ENCODE measurements around the gene RASGEF1C.

GRCh38 chr5:180207593-180207992, 1.4 kb downstream of the RASGEF1C start:
- TF ChIP-seq CTCF (IDR thresholded peaks at IDR 0.05; ENCODE audit: insufficient read depth, low read length) (no peak), POLR2AphosphoS5 (IDR thresholded peaks at IDR 0.05; ENCODE audit: low read depth) (no peak), REST (IDR thresholded peaks at IDR 0.05; ENCODE audit: insufficient replicate concordance, low read depth) (no peak), SPI1 (IDR thresholded peaks at IDR 0.05; ENCODE audit: borderline replicate concordance, low read depth) (no peak)

All from HL-60 (cell line).